Smooth muscle cell (in vitro differentiated cells): ENCODE results near the gene DNASE1L1. TPM values are rescaled to one million over a fixed set of nuclear protein-coding genes. Genes with fewer than 3 reads are reported as not detected.

Experiments
- DNase-seq: peaks from one replicate; lab custom pipeline; 2025; ENCODE audit not compliant: unreplicated experiment; lab: John Stamatoyannopoulos, UW
- H2AFZ ChIP-seq: fragments of 200-600 bp; sonication (generic); 2 replicates; pipeline ENCODE4 v1.6.0; 2016; ENCODE audit warnings: antibody characterized with exemption, low read depth, mild to moderate bottlenecking
- H3F3A ChIP-seq: fragments of 200-600 bp; sonication (generic); 2 replicates; pipeline ENCODE4 v1.6.0; 2017; ENCODE audit warnings: antibody characterized with exemption, low read depth
- H3K27ac ChIP-seq: fragments of 200-600 bp; sonication (generic); 2 replicates; pipeline ENCODE4 v1.5.1; 2016; ENCODE audit warnings: low read depth, mild to moderate bottlenecking
- H3K27me3 ChIP-seq: fragments of 200-600 bp; sonication (generic); 2 replicates; pipeline ENCODE4 v1.6.1; 2016; ENCODE audit warnings: low read depth, mild to moderate bottlenecking
- H3K36me3 ChIP-seq: fragments of 200-600 bp; sonication (generic); 2 replicates; pipeline ENCODE4 v1.5.1; 2016; ENCODE audit warnings: low read depth
- H3K4me1 ChIP-seq: fragments of 200-600 bp; sonication (generic); 2 replicates; pipeline ENCODE4 v1.5.1; 2016; ENCODE audit warnings: low read depth
- H3K4me2 ChIP-seq: fragments of 200-600 bp; sonication (generic); 2 replicates; pipeline ENCODE4 v1.6.0; 2016; ENCODE audit warnings: mild to moderate bottlenecking
- H3K4me3 ChIP-seq: fragments of 200-600 bp; sonication (generic); 2 replicates; pipeline ENCODE4 v1.5.1; 2016; ENCODE audit warnings: mild to moderate bottlenecking
- H3K79me2 ChIP-seq: fragments of 200-600 bp; sonication (generic); 2 replicates; pipeline ENCODE4 v1.6.0; 2016; ENCODE audit warnings: low read depth, mild to moderate bottlenecking
- H3K9ac ChIP-seq: fragments of 200-600 bp; sonication (generic); 2 replicates; pipeline ENCODE4 v1.6.0; 2016; ENCODE audit warnings: low read depth
- H3K9me3 ChIP-seq: fragments of 200-600 bp; sonication (generic); replicated peaks from 2 replicates; pipeline ENCODE4 v1.5.1; 2016; ENCODE audit warnings: low read depth
- H4K20me1 ChIP-seq: fragments of 200-600 bp; sonication (generic); 2 replicates; pipeline ENCODE4 v1.6.0; 2016; ENCODE audit warnings: low read depth
- CTCF ChIP-seq: fragments of 200-600 bp; sonication (generic); IDR thresholded peaks from 2 replicates; pipeline ENCODE4 v1.5.1; 2017; ENCODE audit warnings: borderline replicate concordance, mild to moderate bottlenecking, antibody characterized with exemption; ENCODE audit not compliant: insufficient read depth, poor library complexity, severe bottlenecking
- WGBS: methylation state at CpG from one replicate; pipeline ENCODE4 v1.1.7; 2016; ENCODE audit warnings: low lambda C conversion rate; 5-methylcytosine and 5-hydroxymethylcytosine counted together
- polyA plus RNA-seq: library from polyadenylated mRNA; unstranded; fragments of >200 nt; fragmentation: Nextera tagmentation; extraction: Ambion mirVana; gene quantifications from 2 replicates; pipeline ENCODE4 v1.2.1, GENCODE V29; 2016
- total RNA-seq: library from RNA; depleted of rRNA; stranded (reverse); fragments of >200 nt; gene quantifications from 2 replicates; pipeline ENCODE4 v1.2.3, GENCODE V29; 2014

Gene DNASE1L1
- total and polyA plus RNA-seq, 2 experiments from 2014 or later: 30.0 to 40.4 TPM

DNA sequence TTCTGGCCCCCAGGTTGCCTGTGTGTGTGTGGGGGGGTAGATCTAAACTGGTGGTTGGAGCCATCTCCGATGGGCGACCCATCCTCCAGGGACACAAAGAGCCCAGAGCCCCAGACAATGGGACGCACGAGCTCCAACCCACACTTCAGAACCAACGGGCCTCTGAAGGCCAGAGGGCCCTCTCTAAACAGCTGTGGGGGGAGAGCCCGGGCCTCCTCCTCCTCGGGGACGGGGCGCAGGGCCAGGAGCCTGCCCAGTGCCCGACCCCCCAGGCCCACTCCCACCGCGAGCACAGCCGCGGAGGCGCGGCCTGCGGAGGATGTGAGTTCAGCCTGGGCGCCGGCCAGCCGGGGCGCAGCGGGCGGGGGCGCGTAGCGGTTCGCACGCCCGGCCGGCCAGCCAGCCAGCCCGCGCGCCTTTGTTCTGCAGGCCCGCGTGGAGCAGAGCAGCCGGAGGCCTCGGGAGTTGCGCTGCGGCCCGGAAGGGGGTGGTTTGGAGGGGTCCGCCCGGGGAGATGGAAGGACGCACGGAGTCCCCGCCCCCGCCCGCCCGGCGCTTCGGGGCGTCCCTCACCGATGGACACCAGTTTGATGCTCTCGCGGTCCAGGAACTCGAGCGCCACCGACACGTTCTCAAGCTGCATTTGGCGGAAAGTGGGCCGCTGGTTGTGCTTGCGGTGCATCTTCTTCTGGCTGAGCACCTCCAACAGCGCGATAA, 38.6 kb downstream of the DNASE1L1 start:
- peak overlapping the region; percentile 94 for H3K9ac ChIP-seq
- peak overlapping the region; percentile 99 for H3K27ac ChIP-seq
- H3K79me2 ChIP-seq: peaks cover 68% of the 10 kb centered on the region
- H3K4me2 ChIP-seq: peak overlapping the region; percentile 80
- no peak for TF ChIP-seq CTCF
- no peak overlapping the region for H2AFZ ChIP-seq
- H3K27me3 ChIP-seq: no peaks in the 10 kb centered on the region
- H4K20me1 ChIP-seq: peaks cover 48% of the 10 kb centered on the region
- WGBS: 47% methylated on average over 48 of the region's 63 CpGs
- H3K9me3 ChIP-seq: no peaks in the 10 kb centered on the region
- H3K4me3 ChIP-seq: peak overlapping the region; percentile 76
- DNase-seq: no peak
- no peaks in the 10 kb centered on the region for H3K4me1 ChIP-seq
- peaks cover 6% of the 10 kb centered on the region for H3F3A ChIP-seq
- no peaks in the 10 kb centered on the region for H3K36me3 ChIP-seq

DNA sequence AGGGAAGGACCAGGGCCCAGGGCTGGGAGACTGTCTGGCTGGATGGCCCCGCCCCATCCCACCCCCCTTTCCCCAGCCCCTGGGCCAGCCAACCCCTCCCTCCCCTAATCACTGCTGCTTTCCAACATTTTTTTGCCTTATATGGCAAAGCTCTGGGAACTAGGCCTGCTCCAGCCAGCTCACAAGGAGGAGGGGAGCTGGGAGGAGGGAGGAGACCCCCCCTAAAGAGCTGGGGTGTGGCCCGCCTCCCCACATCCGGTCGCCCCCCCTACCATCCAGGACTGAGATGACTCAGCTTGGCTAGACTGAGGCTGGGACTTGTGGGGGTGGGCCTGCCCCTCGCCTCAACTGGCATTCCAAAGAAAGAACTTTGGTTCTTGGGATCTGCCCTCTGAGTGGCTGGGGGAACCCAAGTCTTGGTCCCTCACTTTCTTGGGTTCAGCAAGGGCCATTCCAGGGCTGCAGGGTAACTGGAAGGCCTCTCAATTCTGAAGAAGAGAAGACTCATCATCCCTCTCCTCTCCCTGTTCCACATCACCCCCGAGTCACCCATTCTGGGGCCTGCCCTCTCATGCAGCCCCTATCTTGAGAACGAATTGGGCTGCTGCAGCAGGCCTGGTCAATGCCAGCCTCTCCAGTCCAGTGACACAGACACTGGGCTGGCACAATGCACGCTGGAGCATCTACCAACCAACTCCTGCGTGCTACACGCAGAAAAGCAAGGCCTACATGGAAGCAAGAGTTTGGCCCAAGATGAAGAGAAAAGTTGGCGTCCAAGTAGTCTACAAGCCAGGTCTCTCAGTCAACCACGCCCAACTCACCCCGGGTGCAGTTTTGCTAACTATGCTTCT, 39.4 kb downstream of the DNASE1L1 start:
- Histone ChIP-seq H3K9ac (peak overlapping the region; percentile 94), H3K9me3 (no peaks in the 10 kb centered on the region), H3K79me2 (peaks cover 68% of the 10 kb centered on the region), H4K20me1 (peaks cover 56% of the 10 kb centered on the region), H3K36me3 (no peaks in the 10 kb centered on the region), H3K27me3 (no peaks in the 10 kb centered on the region), H3F3A (peaks cover 6% of the 10 kb centered on the region), H3K4me3 (peak overlapping the region; percentile 76), H2AFZ (no peak overlapping the region), H3K27ac (peak overlapping the region; percentile 99), H3K4me1 (no peaks in the 10 kb centered on the region), H3K4me2 (peak overlapping the region; percentile 80)
- no peak for TF ChIP-seq CTCF
- DNase-seq: peak; percentile 51
- 42% methylated on average over 13 of the region's 13 CpGs for WGBS

GRCh38 chrX:154368630-154369448, 40.2 kb downstream of the DNASE1L1 start:
- Histone ChIP-seq H3K9ac (peak overlapping the region; percentile 94), H3K27ac (peak overlapping the region; percentile 99), H3K27me3 (no peaks in the 10 kb centered on the region), H3F3A (peaks cover 6% of the 10 kb centered on the region), H3K9me3 (no peaks in the 10 kb centered on the region), H3K4me3 (peak overlapping the region; percentile 76), H3K79me2 (peaks cover 67% of the 10 kb centered on the region), H3K4me1 (no peaks in the 10 kb centered on the region), H4K20me1 (peaks cover 65% of the 10 kb centered on the region), H3K4me2 (peak overlapping the region; percentile 80), H3K36me3 (no peaks in the 10 kb centered on the region), H2AFZ (no peak overlapping the region)
- 57% methylated on average over 10 of the region's 16 CpGs for WGBS
- TF ChIP-seq CTCF: no peak
- peak; percentile 38 for DNase-seq
